GM12878 (cell line): ENCODE data around the gene CASP4.

Source experiments
- CEBPZ ChIP-seq: fragments of 150-350 bp; IDR thresholded peaks from 2 replicates; pipeline ENCODE4 v1.6.1; 2016; ENCODE audit warnings: low read depth, low read length
- ETV6 ChIP-seq, 2 experiments: fragments of 450-650 bp in 1 of 2; IDR thresholded peaks in 1 of 2; conservative IDR thresholded peaks in 1 of 2; 2 replicates each; pipeline ENCODE4 v1.6.1; 2014; ENCODE audit warnings: antibody characterized with exemption in 1 of 2, borderline replicate concordance in 1 of 2, low read depth in 1 of 2, mild to moderate bottlenecking in 1 of 2, moderate library complexity in 1 of 2
- HDAC6 ChIP-seq: fragments of 200-600 bp; sonication (generic); IDR thresholded peaks from one replicate; pipeline ENCODE4 v1.8.0; 2017; ENCODE audit warnings: antibody characterized with exemption; ENCODE audit not compliant: unreplicated experiment
- MEF2A ChIP-seq: IDR thresholded peaks from 2 replicates; pipeline ENCODE4 v1.6.1; 2011; ENCODE audit warnings: low read depth, mild to moderate bottlenecking, low read length, moderate library complexity; ENCODE audit not compliant: insufficient read depth
- MXI1 ChIP-seq: fragments of 150-350 bp; IDR thresholded peaks from 2 replicates; pipeline ENCODE4 v1.6.1; 2011; ENCODE audit warnings: low read depth, mild to moderate bottlenecking, inconsistent platforms, low read length, improper control_type of control experiment
- NRF1 ChIP-seq: conservative IDR thresholded peaks from 2 replicates; pipeline ENCODE4 v1.6.1; 2011; ENCODE audit warnings: mild to moderate bottlenecking, low read depth, low read length, improper control_type of control experiment
- POLR2AphosphoS5 ChIP-seq: IDR thresholded peaks from 2 replicates; pipeline ENCODE4 v1.6.1; 2011; ENCODE audit warnings: mild to moderate bottlenecking, low read length, inconsistent platforms
- REST ChIP-seq: IDR thresholded peaks from 2 replicates; pipeline ENCODE4 v1.6.1; 2012; ENCODE audit warnings: mild to moderate bottlenecking, low read depth, low read length
- SUPT20H ChIP-seq: IDR thresholded peaks from 2 replicates; pipeline ENCODE4 v1.6.1; 2011; ENCODE audit warnings: low read depth, mild to moderate bottlenecking, low read length, moderate library complexity, borderline replicate concordance; ENCODE audit not compliant: control insufficient read depth
- TF ChIP-seq, protein P1 (sequence below), 3 experiments: IDR thresholded peaks in 2 of 3; conservative IDR thresholded peaks in 1 of 3; 2 replicates each; pipeline ENCODE4 v1.5.1; 2011; ENCODE audit warnings: low read depth in 3 of 3, low read length in 3 of 3, mild to moderate bottlenecking in 3 of 3, control low read depth in 2 of 3, moderate library complexity in 2 of 3, inconsistent platforms in 1 of 3, mixed read lengths in 1 of 3; ENCODE audit not compliant: control insufficient read depth in 2 of 3, insufficient read depth in 1 of 3; ENCODE audit errors: extremely low read depth in 1 of 3

- TF ChIP-seq POLR2AphosphoS5 (no peak), SUPT20H (no peak), HDAC6 (no peak), MEF2A (no peak), NRF1 (no peak), ETV6 (conservative IDR thresholded peaks at IDR 0.05 in 1 of 2, IDR thresholded peaks at IDR 0.05 in 1 of 2; ENCODE audit: borderline replicate concordance in 1 of 2, low read depth in 1 of 2) (no peak), REST (no peak), MXI1 (no peak), CEBPZ (no peak)
- TF ChIP-seq, protein P1, sequence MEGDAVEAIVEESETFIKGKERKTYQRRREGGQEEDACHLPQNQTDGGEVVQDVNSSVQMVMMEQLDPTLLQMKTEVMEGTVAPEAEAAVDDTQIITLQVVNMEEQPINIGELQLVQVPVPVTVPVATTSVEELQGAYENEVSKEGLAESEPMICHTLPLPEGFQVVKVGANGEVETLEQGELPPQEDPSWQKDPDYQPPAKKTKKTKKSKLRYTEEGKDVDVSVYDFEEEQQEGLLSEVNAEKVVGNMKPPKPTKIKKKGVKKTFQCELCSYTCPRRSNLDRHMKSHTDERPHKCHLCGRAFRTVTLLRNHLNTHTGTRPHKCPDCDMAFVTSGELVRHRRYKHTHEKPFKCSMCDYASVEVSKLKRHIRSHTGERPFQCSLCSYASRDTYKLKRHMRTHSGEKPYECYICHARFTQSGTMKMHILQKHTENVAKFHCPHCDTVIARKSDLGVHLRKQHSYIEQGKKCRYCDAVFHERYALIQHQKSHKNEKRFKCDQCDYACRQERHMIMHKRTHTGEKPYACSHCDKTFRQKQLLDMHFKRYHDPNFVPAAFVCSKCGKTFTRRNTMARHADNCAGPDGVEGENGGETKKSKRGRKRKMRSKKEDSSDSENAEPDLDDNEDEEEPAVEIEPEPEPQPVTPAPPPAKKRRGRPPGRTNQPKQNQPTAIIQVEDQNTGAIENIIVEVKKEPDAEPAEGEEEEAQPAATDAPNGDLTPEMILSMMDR (IDR thresholded peaks at IDR 0.05 in 2 of 3, conservative IDR thresholded peaks at IDR 0.05 in 1 of 3; ENCODE audit: control insufficient read depth in 2 of 3, extremely low read depth in 1 of 3, insufficient read depth in 1 of 3, low read depth in 3 of 3, low read length in 3 of 3) = no peak
Observed at GRCh38 chr11:104908186-104908531, 60.2 kb downstream of the CASP4 start.
